Purkinje cell (primary cell): ENCODE measurements around the gene COQ7. TPM values are rescaled to one million over a fixed set of nuclear protein-coding genes. Genes with fewer than 3 reads are reported as not detected.

Experiments
- polyA plus RNA-seq: library from polyadenylated mRNA; unstranded; fragments of >200 nt; fragmentation: Nextera tagmentation; gene quantifications from 2 replicates; pipeline ENCODE4 v1.2.1, GENCODE V29; 2014

The COQ7 gene
- polyA plus RNA-seq: 8.5 and 11.4 TPM in 2 replicates

DNA sequence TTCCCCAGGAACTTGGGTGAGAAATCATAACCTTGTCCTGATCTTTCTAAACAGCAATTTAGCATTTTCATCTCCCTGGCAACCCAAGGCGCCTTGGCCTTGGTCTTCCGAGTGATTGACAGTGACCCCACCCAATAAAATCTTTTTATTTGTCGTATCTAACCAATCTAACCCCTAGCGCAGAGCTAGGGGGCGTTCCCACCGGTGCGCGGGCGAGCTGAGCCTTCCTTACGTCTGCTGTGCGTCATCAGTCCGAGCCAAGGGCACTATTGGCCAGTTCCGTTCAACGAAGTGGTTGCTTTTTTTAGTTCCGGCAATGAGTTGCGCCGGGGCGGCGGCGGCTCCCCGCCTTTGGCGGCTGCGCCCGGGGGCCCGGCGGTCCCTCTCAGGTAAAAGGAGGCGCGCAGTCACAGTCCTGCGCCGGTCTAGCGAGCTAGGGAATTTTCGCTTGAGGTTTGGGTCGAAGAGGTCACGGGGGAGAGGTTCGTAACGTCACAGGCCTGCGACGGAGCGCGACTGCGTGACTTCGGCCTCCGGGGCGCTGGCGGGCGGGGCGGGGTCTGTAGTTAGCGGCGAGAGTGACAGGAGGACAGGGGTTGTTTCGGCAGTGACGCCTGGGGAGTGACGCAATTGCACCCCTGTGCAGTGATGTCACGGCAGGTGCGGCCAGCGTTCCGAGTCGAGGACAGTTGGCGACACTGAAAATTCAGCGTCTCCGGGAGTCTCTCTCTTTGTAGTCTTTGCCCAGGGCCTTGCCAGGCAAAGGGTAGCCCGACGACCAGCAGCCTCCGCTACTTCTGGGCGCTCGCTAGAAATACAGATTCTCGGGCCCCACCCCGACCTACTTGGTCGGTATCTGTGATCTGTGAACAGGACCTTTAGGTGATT, at the start of gene COQ7:
Gene COQ7, plus strand, starts transcription at position 266 of the 888 bp plus-strand sequence. Its CDS starts 51 bp downstream, at position 317.

DNA sequence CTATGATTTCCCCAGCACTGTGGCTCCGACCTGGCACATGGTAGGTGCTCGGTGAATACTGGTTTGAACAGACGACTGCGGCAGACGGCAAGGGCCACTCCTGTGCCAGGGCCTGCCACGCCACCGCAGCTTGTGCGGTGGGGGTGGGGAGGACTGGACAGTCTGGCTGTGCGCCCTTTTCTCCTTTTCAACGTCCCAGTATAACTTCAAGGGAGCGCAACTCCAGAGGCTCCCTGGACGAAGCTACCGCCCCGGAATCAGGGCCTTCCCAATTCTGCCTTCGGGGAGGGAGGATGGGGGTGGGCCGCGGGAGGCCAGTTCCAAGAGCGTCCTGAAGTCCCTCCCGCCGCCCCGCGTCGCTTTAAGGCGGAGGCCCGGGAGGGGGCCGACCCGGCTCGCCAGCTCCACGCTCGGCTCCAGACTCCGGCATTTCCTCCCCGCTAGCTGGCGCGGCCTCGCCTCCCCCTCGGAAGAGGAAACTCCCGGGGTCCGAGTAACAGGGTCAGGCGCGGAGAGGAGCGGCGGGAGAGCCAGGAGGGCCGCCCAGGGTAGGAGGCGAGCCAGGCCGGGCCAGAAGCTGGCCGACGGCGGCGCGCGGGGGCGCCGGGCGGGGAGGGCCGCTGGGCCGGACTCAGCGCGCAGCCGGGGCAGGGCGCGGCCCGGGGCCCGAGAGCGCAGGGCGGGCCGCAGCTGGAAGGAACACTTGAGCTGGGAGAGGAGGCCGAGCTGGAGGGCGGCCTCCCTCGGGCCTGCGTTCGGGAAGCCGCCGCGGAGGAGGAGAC, 46.4 kb downstream of the COQ7 start, which contains the start of gene ITPRIPL2:
Gene ITPRIPL2, plus strand, starts transcription at position 388 of the 782 bp plus-strand sequence. CDS start 498 bp downstream, outside the sequence.

Other genes starting within 250 kb of the COQ7 start
- 8.5 and 8.7 TPM in 2 replicates for gene SMG1, start 141.2 kb upstream of the COQ7 start, polyA plus RNA-seq
- gene TMC7, start 83.7 kb upstream of the COQ7 start, polyA plus RNA-seq: 0.19 and 0.60 TPM in 2 replicates
- not detected in 2 replicates for gene ITPRIPL2, start 46.4 kb downstream of the COQ7 start, polyA plus RNA-seq
- 1.0 and 8.5 TPM in 2 replicates for gene SYT17, start 100.6 kb downstream of the COQ7 start, polyA plus RNA-seq
- gene CLEC19A, start 218.1 kb downstream of the COQ7 start, polyA plus RNA-seq: 4.4 TPM in 1 of 2 replicates, not detected in the other